ENCODE data around the gene DNM3.

The DNM3 gene

GRCh38 chr1:171981303-171981702 is 140.0 kb downstream of the DNM3 start:
- Mint-ChIP-seq H3K27me3 (peaks cover 3% of the 10 kb centered on the region), H3K4me1 (ENCODE audit: low read depth) (peaks cover 3% of the 10 kb centered on the region), H3K36me3 (ENCODE audit: low read depth) (no peaks in the 10 kb centered on the region), H3K27ac (no peak overlapping the region), H3K4me3 (no peak overlapping the region), H3K9me3 (no peaks in the 10 kb centered on the region)
- no peak for DNase-seq

GRCh38 chr1:171983584-171983983 is 142.3 kb downstream of the DNM3 start:
- Mint-ChIP-seq H3K27ac (no peak overlapping the region), H3K4me3 (no peak overlapping the region), H3K4me1 (ENCODE audit: low read depth) (peaks cover 3% of the 10 kb centered on the region), H3K9me3 (no peaks in the 10 kb centered on the region), H3K27me3 (peaks cover 3% of the 10 kb centered on the region), H3K36me3 (ENCODE audit: low read depth) (no peaks in the 10 kb centered on the region)
- DNase-seq, result no peak

- Mint-ChIP-seq H3K36me3 (ENCODE audit: low read depth) (no peaks in the 10 kb centered on the region), H3K27me3 (peaks cover 3% of the 10 kb centered on the region), H3K9me3 (no peaks in the 10 kb centered on the region), H3K27ac (no peak overlapping the region), H3K4me3 (no peak overlapping the region), H3K4me1 (ENCODE audit: low read depth) (peaks cover 3% of the 10 kb centered on the region)
- no peak for DNase-seq
Measured at GRCh38 chr1:171984262-171984661, 143.0 kb downstream of the DNM3 start.

GRCh38 chr1:171984850-171985485 is 143.7 kb downstream of the DNM3 start:
- Mint-ChIP-seq H3K4me3 (no peak overlapping the region), H3K27me3 (peaks cover 3% of the 10 kb centered on the region), H3K4me1 (ENCODE audit: low read depth) (peaks cover 3% of the 10 kb centered on the region), H3K36me3 (ENCODE audit: low read depth) (no peaks in the 10 kb centered on the region), H3K27ac (no peak overlapping the region), H3K9me3 (no peaks in the 10 kb centered on the region)
- no peak for DNase-seq

GRCh38 chr1:171985639-171986038 is 144.3 kb downstream of the DNM3 start:
- Mint-ChIP-seq H3K4me1 (ENCODE audit: low read depth) (peaks cover 3% of the 10 kb centered on the region), H3K27me3 (peaks cover 3% of the 10 kb centered on the region), H3K36me3 (ENCODE audit: low read depth) (no peaks in the 10 kb centered on the region), H3K27ac (no peak overlapping the region), H3K9me3 (no peaks in the 10 kb centered on the region), H3K4me3 (no peak overlapping the region)
- DNase-seq, result no peak

GRCh38 chr1:171988243-171988885 is 147.1 kb downstream of the DNM3 start:
- Mint-ChIP-seq H3K27me3 (no peaks in the 10 kb centered on the region), H3K4me3 (no peak overlapping the region), H3K27ac (no peak overlapping the region), H3K36me3 (ENCODE audit: low read depth) (no peaks in the 10 kb centered on the region), H3K9me3 (no peaks in the 10 kb centered on the region), H3K4me1 (ENCODE audit: low read depth) (peaks cover 3% of the 10 kb centered on the region)
- DNase-seq, result no peak

GRCh38 chr1:171990371-171990770 is 149.1 kb downstream of the DNM3 start:
- Mint-ChIP-seq H3K4me1 (ENCODE audit: low read depth) (no peaks in the 10 kb centered on the region), H3K27ac (no peak overlapping the region), H3K36me3 (ENCODE audit: low read depth) (no peaks in the 10 kb centered on the region), H3K9me3 (no peaks in the 10 kb centered on the region), H3K4me3 (no peak overlapping the region), H3K27me3 (no peaks in the 10 kb centered on the region)
- no peak for DNase-seq

GRCh38 chr1:171994293-171994692 is 153.0 kb downstream of the DNM3 start:
- no peak overlapping the region for H3K27ac Mint-ChIP-seq
- no peaks in the 10 kb centered on the region for H3K27me3 Mint-ChIP-seq
- no peak for DNase-seq
- no peaks in the 10 kb centered on the region for H3K9me3 Mint-ChIP-seq
- H3K4me3 Mint-ChIP-seq, result no peak overlapping the region
- no peaks in the 10 kb centered on the region for H3K36me3 Mint-ChIP-seq (ENCODE audit: low read depth)
- H3K4me1 Mint-ChIP-seq (ENCODE audit: low read depth), result no peaks in the 10 kb centered on the region

GRCh38 chr1:171995573-171995972 is 154.3 kb downstream of the DNM3 start:
- Mint-ChIP-seq H3K36me3 (ENCODE audit: low read depth) (no peaks in the 10 kb centered on the region), H3K27ac (no peak overlapping the region), H3K9me3 (no peaks in the 10 kb centered on the region), H3K4me1 (ENCODE audit: low read depth) (no peaks in the 10 kb centered on the region), H3K4me3 (no peak overlapping the region), H3K27me3 (no peaks in the 10 kb centered on the region)
- DNase-seq, result no peak

- H3K9me3 Mint-ChIP-seq, result no peaks in the 10 kb centered on the region
- H3K4me1 Mint-ChIP-seq (ENCODE audit: low read depth), result no peaks in the 10 kb centered on the region
- no peaks in the 10 kb centered on the region for H3K36me3 Mint-ChIP-seq (ENCODE audit: low read depth)
- H3K27me3 Mint-ChIP-seq, result no peaks in the 10 kb centered on the region
- no peak for DNase-seq
- H3K27ac Mint-ChIP-seq, result no peak overlapping the region
- no peak overlapping the region for H3K4me3 Mint-ChIP-seq
Measured at GRCh38 chr1:171997936-171998335, 156.6 kb downstream of the DNM3 start.

GRCh38 chr1:171998711-171999110 is 157.4 kb downstream of the DNM3 start:
- Mint-ChIP-seq H3K4me3 (no peak overlapping the region), H3K27ac (no peak overlapping the region), H3K36me3 (ENCODE audit: low read depth) (no peaks in the 10 kb centered on the region), H3K9me3 (no peaks in the 10 kb centered on the region), H3K27me3 (no peaks in the 10 kb centered on the region), H3K4me1 (ENCODE audit: low read depth) (no peaks in the 10 kb centered on the region)
- DNase-seq, result no peak

GRCh38 chr1:171999756-172000155 is 158.5 kb downstream of the DNM3 start:
- Mint-ChIP-seq H3K36me3 (ENCODE audit: low read depth) (no peaks in the 10 kb centered on the region), H3K27me3 (no peaks in the 10 kb centered on the region), H3K9me3 (no peaks in the 10 kb centered on the region), H3K27ac (no peak overlapping the region), H3K4me1 (ENCODE audit: low read depth) (no peaks in the 10 kb centered on the region), H3K4me3 (no peak overlapping the region)
- DNase-seq, result no peak

GRCh38 chr1:172001288-172001687 is 160.0 kb downstream of the DNM3 start:
- no peak overlapping the region for H3K4me3 Mint-ChIP-seq
- H3K36me3 Mint-ChIP-seq (ENCODE audit: low read depth), result no peaks in the 10 kb centered on the region
- no peaks in the 10 kb centered on the region for H3K4me1 Mint-ChIP-seq (ENCODE audit: low read depth)
- H3K27ac Mint-ChIP-seq, result no peak overlapping the region
- no peaks in the 10 kb centered on the region for H3K9me3 Mint-ChIP-seq
- no peak for DNase-seq
- no peaks in the 10 kb centered on the region for H3K27me3 Mint-ChIP-seq

GRCh38 chr1:172002725-172003345 is 161.5 kb downstream of the DNM3 start:
- Mint-ChIP-seq H3K27ac (no peak overlapping the region), H3K9me3 (no peaks in the 10 kb centered on the region)

GRCh38 chr1:172003766-172004530 is 162.7 kb downstream of the DNM3 start:
- Mint-ChIP-seq H3K27me3 (no peaks in the 10 kb centered on the region), H3K4me1 (ENCODE audit: low read depth) (no peaks in the 10 kb centered on the region), H3K4me3 (no peak overlapping the region), H3K36me3 (ENCODE audit: low read depth) (no peaks in the 10 kb centered on the region), H3K9me3 (no peaks in the 10 kb centered on the region), H3K27ac (no peak overlapping the region)
- no peak for DNase-seq

More at GRCh38 chr1:172002725-172003345, 161.5 kb downstream of the DNM3 start:
- Mint-ChIP-seq H3K36me3 (ENCODE audit: low read depth) (no peaks in the 10 kb centered on the region), H3K4me3 (no peak overlapping the region), H3K27me3 (no peaks in the 10 kb centered on the region), H3K4me1 (ENCODE audit: low read depth) (no peaks in the 10 kb centered on the region)
- DNase-seq, result no peak
